ENCODE results near the gene MXD4. TPM values are rescaled to one million over a fixed set of nuclear protein-coding genes. Genes with fewer than 3 reads are reported as not detected.

MXD4 gene
- total RNA-seq, 1 experiment from 2014 or later: 12.8 TPM

DNA sequence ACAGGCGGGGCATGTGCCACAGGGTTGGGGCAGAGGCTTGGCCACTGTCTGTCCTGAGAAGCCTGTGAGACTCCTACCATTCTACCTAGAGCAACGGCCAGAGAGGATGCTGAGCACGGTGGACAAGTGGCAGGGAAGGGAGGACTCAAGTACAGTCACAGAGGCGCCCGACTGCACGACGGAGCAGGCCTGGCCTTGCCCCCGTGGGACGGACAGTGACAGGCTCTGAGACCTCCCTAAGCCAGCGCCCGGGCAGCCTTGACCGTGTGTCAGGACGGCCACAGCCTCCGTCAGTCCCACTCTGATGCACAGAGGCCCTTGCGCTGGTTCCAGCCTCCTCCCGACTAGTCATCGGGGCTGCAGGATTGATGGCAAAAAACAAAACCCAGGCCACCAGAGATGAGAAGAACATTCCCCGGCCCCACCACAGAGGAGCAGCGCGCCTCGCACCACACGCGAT is 36.7 kb upstream of the MXD4 start:
- H3K27ac Mint-ChIP-seq (ENCODE audit: unreplicated experiment): no peak overlapping the region
- no peak for DNase-seq
- intact Hi-C loops (cut with micrococcal nuclease; ENCODE audit: unreplicated experiment): no loop called here
- no peaks in the 10 kb centered on the region for H3K4me1 Mint-ChIP-seq (ENCODE audit: low read depth, unreplicated experiment)
- CTCF ChIA-PET: no interaction called here
- H3K36me3 Mint-ChIP-seq (ENCODE audit: insufficient read depth, unreplicated experiment): no peaks in the 10 kb centered on the region
- H3K27me3 Mint-ChIP-seq (ENCODE audit: unreplicated experiment): peaks cover 17% of the 10 kb centered on the region
- H3K4me3 Mint-ChIP-seq (ENCODE audit: low read depth, unreplicated experiment): no peak overlapping the region
- TF ChIP-seq, protein P1, sequence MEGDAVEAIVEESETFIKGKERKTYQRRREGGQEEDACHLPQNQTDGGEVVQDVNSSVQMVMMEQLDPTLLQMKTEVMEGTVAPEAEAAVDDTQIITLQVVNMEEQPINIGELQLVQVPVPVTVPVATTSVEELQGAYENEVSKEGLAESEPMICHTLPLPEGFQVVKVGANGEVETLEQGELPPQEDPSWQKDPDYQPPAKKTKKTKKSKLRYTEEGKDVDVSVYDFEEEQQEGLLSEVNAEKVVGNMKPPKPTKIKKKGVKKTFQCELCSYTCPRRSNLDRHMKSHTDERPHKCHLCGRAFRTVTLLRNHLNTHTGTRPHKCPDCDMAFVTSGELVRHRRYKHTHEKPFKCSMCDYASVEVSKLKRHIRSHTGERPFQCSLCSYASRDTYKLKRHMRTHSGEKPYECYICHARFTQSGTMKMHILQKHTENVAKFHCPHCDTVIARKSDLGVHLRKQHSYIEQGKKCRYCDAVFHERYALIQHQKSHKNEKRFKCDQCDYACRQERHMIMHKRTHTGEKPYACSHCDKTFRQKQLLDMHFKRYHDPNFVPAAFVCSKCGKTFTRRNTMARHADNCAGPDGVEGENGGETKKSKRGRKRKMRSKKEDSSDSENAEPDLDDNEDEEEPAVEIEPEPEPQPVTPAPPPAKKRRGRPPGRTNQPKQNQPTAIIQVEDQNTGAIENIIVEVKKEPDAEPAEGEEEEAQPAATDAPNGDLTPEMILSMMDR (IDR thresholded peaks at IDR 0.05; ENCODE audit: unreplicated experiment): no peak
- BruUV-seq (replicated peaks): no TSS peak
- H3K9me3 Mint-ChIP-seq (ENCODE audit: low read depth, unreplicated experiment): peaks cover 2% of the 10 kb centered on the region

DNA sequence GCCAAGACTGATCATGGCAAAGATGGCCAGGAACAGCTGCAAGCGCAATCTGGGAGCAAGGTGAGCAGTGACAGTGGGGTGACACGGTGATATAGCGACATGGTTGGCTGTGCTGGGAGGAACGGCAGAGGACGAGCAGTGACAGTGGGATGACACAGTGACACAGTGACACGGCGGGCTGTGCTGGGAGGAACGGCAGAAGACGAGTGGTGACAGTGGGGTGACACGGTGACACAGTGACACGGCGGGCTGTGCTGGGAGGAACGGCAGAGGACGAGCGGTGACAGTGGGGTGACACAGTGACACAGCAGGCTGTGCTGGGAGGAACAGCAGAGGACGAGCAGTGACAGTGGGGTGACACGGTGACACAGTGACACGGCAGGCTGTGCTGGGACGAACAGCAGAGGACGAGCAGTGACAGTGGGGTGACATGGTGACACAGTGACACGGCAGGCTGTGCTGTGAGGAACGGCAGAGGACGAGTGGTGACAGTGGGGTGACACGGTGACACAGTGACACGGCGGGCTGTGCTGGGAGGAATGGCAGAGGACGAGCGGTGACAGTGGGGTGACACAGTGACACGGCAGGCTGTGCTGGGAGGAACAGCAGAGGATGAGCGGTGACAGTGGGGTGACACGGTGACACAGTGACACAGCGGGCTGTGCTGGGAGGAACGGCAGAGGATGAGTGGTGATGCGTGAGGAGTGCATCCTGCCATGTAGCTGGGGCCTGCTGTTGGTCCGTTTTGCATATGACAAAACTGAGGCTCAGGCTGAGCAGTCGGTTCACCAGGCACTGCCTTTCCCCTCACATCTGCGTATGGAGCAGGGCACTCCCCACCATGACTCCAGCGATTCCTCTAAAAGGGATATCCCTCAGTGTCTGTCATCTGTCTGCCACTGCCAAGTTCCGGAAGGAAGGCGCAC is 36.0 kb upstream of the MXD4 start:
- Mint-ChIP-seq H3K4me1 (ENCODE audit: low read depth, unreplicated experiment) (no peaks in the 10 kb centered on the region), H3K27me3 (ENCODE audit: unreplicated experiment) (peaks cover 17% of the 10 kb centered on the region), H3K9me3 (ENCODE audit: low read depth, unreplicated experiment) (peaks cover 2% of the 10 kb centered on the region), H3K27ac (ENCODE audit: unreplicated experiment) (no peak overlapping the region), H3K36me3 (ENCODE audit: insufficient read depth, unreplicated experiment) (no peaks in the 10 kb centered on the region), H3K4me3 (ENCODE audit: low read depth, unreplicated experiment) (no peak overlapping the region)
- no peak for DNase-seq
- CTCF ChIA-PET: no interaction called here
- intact Hi-C loops (cut with micrococcal nuclease; ENCODE audit: unreplicated experiment): no loop called here
- BruUV-seq (replicated peaks): no TSS peak
- TF ChIP-seq, protein P1 (IDR thresholded peaks at IDR 0.05; ENCODE audit: unreplicated experiment): no peak

DNA sequence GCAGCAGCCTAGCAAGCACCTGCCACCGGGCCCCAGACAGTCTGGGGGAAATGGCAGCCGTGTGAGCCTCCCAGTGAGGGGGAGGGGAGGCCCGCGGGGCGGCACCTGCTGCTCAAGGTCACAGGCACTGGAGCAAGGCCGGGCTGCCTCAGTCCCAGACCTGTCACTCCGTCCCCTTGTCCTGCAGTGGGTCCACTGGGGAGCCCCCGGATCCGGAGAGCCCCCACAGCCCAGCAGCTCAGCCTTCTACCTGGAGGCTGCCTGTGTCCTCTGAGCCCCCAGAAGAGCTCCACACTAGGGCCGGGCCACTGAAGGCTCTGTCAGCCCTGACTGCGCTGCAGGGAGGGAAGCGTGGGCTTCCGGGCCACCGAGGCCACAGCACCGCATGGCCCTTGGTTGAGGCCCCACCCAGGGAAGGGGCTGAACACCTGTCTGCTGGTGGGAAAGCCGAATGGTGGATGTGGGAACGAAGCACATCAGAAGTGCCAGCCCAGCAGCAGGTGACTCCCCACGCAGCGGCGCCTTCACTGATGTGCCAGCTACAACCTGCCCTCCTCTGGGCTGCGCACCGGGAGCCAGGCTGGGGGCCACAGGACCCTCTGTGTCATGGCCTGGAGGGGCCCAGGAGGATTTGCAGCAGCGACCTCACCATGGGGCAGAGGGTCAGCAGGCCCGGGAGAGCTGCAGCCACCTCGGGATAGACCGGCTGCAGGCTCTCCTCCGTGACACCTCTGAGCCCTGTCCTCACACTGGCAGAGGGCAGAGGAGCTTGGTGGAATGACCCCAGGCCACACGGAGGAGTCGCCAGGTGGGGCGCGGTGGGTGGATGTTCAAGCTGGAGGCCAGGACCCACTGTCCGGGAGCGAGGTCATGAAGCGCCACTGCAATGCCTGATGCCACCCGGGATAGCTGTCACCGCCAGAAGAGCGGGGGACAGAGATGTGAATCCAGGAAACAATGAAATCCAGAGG is 35.0 kb upstream of the MXD4 start:
- Mint-ChIP-seq H3K9me3 (ENCODE audit: low read depth, unreplicated experiment) (no peaks in the 10 kb centered on the region), H3K27me3 (ENCODE audit: unreplicated experiment) (peaks cover 17% of the 10 kb centered on the region), H3K36me3 (ENCODE audit: insufficient read depth, unreplicated experiment) (no peaks in the 10 kb centered on the region), H3K27ac (ENCODE audit: unreplicated experiment) (no peak overlapping the region), H3K4me1 (ENCODE audit: low read depth, unreplicated experiment) (no peaks in the 10 kb centered on the region), H3K4me3 (ENCODE audit: low read depth, unreplicated experiment) (no peak overlapping the region)
- intact Hi-C loops (cut with micrococcal nuclease; ENCODE audit: unreplicated experiment): no loop called here
- CTCF ChIA-PET: no interaction called here
- DNase-seq: no peak
- TF ChIP-seq, protein P1 (IDR thresholded peaks at IDR 0.05; ENCODE audit: unreplicated experiment): no peak
- no TSS peak for BruUV-seq (replicated peaks)

DNA sequence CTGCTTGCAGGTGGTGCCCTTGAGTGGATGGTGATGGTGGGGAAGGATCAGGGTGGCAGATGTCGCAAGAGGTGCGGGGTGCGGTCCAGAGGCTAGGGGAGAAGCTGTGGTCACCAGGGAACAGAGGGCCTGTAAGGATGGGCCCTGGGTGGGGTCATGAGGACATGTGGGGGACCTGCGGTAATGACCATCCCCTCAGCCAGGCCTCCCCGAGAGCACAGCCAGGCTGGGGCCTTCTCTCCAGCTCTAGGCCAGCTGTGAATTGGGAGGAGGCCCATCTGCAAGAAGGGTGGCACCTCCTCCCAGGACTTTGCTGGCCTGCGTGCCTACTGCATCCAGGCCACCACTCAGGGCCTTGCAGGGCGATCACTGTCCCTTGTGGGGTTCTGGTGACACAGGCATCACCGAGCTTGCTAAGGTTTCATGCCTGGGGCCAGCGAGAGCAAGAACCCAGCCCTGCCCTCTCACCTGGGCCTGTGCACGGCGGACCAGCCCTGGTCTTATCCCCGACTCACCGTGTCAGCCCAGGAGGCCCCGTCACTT is 34.1 kb upstream of the MXD4 start:
- H3K9me3 Mint-ChIP-seq (ENCODE audit: low read depth, unreplicated experiment): no peaks in the 10 kb centered on the region

More for the DNA sequence above, 34.1 kb upstream of the MXD4 start:
- Mint-ChIP-seq H3K4me1 (ENCODE audit: low read depth, unreplicated experiment) (no peaks in the 10 kb centered on the region), H3K27ac (ENCODE audit: unreplicated experiment) (no peak overlapping the region), H3K36me3 (ENCODE audit: insufficient read depth, unreplicated experiment) (no peaks in the 10 kb centered on the region), H3K4me3 (ENCODE audit: low read depth, unreplicated experiment) (no peak overlapping the region), H3K27me3 (ENCODE audit: unreplicated experiment) (peaks cover 17% of the 10 kb centered on the region)
- CTCF ChIA-PET: no interaction called here
- TF ChIP-seq, protein P1 (IDR thresholded peaks at IDR 0.05; ENCODE audit: unreplicated experiment): no peak
- no TSS peak for BruUV-seq (replicated peaks)
- no peak for DNase-seq
- intact Hi-C loops (cut with micrococcal nuclease; ENCODE audit: unreplicated experiment): no loop called here
